Panc1 (cell line): ENCODE results near the gene ZKSCAN1.

Experiments
- POLR2AphosphoS5 ChIP-seq: IDR thresholded peaks from 2 replicates; pipeline ENCODE4 v1.6.1; 2012; ENCODE audit warnings: mild to moderate bottlenecking, low read depth, low read length, moderate library complexity
- REST ChIP-seq, 2 experiments: IDR thresholded peaks; 2 replicates each; pipeline ENCODE4 v1.6.1; 2011 to 2012; ENCODE audit warnings: low read depth in 2 of 2, control low read depth in 1 of 2, low read length in 1 of 2, mild to moderate bottlenecking in 1 of 2, moderate library complexity in 1 of 2; ENCODE audit not compliant: insufficient read depth in 1 of 2
- TF ChIP-seq, protein P1 (sequence below): fragments of 450-650 bp; IDR thresholded peaks from 2 replicates; pipeline ENCODE4 v1.5.1; 2017; ENCODE audit warnings: mild to moderate bottlenecking

GRCh38 chr7:100033526-100033925 lies 18.1 kb downstream of the ZKSCAN1 start:
- TF ChIP-seq, protein P1, sequence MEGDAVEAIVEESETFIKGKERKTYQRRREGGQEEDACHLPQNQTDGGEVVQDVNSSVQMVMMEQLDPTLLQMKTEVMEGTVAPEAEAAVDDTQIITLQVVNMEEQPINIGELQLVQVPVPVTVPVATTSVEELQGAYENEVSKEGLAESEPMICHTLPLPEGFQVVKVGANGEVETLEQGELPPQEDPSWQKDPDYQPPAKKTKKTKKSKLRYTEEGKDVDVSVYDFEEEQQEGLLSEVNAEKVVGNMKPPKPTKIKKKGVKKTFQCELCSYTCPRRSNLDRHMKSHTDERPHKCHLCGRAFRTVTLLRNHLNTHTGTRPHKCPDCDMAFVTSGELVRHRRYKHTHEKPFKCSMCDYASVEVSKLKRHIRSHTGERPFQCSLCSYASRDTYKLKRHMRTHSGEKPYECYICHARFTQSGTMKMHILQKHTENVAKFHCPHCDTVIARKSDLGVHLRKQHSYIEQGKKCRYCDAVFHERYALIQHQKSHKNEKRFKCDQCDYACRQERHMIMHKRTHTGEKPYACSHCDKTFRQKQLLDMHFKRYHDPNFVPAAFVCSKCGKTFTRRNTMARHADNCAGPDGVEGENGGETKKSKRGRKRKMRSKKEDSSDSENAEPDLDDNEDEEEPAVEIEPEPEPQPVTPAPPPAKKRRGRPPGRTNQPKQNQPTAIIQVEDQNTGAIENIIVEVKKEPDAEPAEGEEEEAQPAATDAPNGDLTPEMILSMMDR: no peak
- no peak for TF ChIP-seq REST (IDR thresholded peaks at IDR 0.05; ENCODE audit: insufficient read depth in 1 of 2, low read depth in 2 of 2, low read length in 1 of 2)
- no peak for TF ChIP-seq POLR2AphosphoS5
